Measurements from ENCODE around the gene UGT8.
A peak's percentile ranks its signal among the peaks of the same experiment; 100 is the strongest.

UGT8 gene

GRCh38 chr4:114691865-114692264 lies 93.3 kb downstream of the UGT8 start:
- DNase-seq (ENCODE audit: low spot score), result no peak

- no peak for DNase-seq (ENCODE audit: low spot score)
Observed at GRCh38 chr4:114692958-114693357, 94.4 kb downstream of the UGT8 start.

GRCh38 chr4:114694770-114695169 lies 96.2 kb downstream of the UGT8 start:
- no peak for DNase-seq (ENCODE audit: low spot score)

GRCh38 chr4:114698231-114698630 lies 99.6 kb downstream of the UGT8 start:
- DNase-seq (ENCODE audit: low spot score), result no peak

GRCh38 chr4:114701491-114701890 lies 102.9 kb downstream of the UGT8 start:
- DNase-seq (ENCODE audit: low spot score), result no peak

- DNase-seq (ENCODE audit: low spot score), result no peak
Observed at GRCh38 chr4:114717432-114717831, 118.8 kb downstream of the UGT8 start.

GRCh38 chr4:114725066-114725465 lies 126.5 kb downstream of the UGT8 start:
- DNase-seq (ENCODE audit: low spot score), result no peak

GRCh38 chr4:114727461-114727860 lies 128.9 kb downstream of the UGT8 start:
- DNase-seq (ENCODE audit: low spot score), result peak; percentile 49

All from ecto neural progenitor cell (in vitro differentiated cells).